GM21367 (cell line): Measurements from ENCODE around the gene CCKAR.

Experiments
- ATAC-seq: cut with Tn5 transposase; IDR thresholded peaks from one replicate; pipeline ENCODE4 v1.9.1; 2021; ENCODE audit not compliant: unreplicated experiment

Gene CCKAR

DNA sequence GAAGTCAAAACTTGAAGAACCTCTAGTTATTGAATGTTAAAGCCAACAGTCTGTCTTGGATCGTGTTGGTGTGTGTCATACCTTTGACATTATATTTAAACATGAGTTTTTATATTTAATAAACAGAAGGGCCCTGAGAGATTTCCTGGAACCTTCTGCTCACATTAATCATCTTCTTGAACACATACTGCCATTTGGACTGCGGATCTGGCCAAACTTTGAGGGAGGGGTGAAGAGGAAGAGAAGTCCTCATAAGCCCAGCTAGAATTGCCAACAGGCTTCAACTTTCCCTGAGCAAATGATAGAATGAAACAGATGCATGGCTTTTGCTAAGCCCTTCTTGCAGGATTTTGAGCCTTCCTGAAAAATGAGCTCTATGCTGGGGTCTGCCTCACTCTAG, 27.4 kb downstream of the CCKAR start:
- ATAC-seq: no peak

GRCh38 chr4:26459756-26460530, 30.3 kb downstream of the CCKAR start:
- no peak for ATAC-seq

GRCh38 chr4:26459054-26459755, 31.1 kb downstream of the CCKAR start:
- peak; percentile 60 for ATAC-seq

DNA sequence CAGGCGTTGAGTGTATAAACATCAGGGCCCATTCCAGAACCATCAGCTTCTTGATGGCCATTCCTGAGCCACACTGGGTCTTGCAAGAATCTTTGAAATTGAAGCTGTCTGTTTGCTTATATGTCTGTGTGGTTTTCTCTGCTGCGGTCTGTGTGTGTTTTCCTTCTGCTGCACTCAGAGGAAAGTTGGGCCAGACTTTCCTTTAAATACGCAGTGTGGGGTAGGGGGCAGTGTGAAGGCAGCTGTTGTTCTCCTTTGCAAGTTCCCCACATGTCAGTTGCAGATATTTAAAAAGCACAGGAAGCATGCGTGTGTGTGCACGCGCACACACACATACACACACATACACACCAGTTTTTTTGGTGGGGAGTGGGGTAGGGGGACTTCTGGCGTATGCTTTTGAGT, 32.1 kb downstream of the CCKAR start:
- no peak for ATAC-seq

DNA sequence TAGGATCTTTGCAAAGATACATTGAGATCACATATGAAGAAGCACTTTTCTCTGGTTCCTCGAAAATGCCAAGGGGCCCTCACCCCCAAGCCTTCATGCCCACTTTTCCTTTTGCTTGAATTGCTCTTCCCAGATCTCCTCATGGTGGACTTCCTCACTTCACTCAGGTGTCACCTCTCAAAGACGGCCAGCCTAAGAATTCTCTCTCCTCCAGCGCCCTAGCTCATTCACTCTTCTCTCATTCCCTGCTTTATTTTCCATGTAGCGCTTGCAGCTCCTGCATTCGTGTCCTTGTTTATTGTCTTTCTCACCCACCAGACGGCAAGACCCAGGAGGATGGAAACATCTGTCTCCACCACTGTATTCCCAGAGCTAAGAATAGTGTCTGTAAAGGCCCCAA, 32.9 kb downstream of the CCKAR start:
- no peak for ATAC-seq

- no peak for ATAC-seq
These were observed 34.7 kb downstream of the CCKAR start for GRCh38 chr4:26455571-26455970.

DNA sequence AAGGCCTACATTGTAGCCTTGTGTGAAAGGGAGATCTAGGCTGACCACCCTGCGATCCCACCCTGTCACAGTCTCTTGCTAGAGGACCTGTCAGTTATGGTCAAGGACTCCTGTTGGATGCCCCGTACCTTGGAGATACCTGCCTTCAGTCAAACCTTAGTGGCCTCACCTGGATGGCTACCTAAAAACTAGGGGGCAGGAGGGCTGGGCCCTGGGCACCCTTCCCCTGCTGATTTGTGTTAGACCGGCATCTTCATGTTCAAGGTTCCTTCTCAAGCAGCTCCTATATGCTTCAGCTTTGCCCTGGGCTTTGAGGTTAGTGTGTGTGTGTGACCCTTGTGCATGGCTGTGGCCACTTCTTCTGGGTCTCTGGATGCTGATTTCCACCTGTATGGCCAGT, 35.3 kb downstream of the CCKAR start:
- no peak for ATAC-seq

GRCh38 chr4:26452565-26453531, 37.4 kb downstream of the CCKAR start:
- no peak for ATAC-seq

GRCh38 chr4:26451597-26451996, 38.7 kb downstream of the CCKAR start:
- ATAC-seq: no peak

DNA sequence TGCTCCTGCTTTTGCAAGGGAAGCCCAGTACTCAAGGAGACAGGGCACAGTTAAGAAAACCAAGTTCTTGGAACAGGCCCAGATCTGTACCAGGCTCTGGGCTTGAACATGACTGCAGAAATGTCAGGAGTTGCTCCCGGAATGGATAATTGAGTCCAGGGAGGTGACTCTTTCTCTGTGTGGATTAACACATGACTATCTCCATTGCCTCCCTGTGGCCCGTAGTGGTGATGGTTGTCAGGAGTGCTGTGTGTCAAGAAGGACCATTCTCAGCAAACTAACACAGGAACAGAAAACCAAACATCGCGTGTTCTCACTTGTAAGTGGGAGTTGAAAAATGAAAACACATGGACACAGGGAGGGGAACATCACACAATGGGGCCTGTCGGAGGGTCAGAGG, 39.9 kb downstream of the CCKAR start:
- no peak for ATAC-seq

- ATAC-seq: no peak
These were observed 42.9 kb downstream of the CCKAR start for GRCh38 chr4:26447378-26447777.

- no peak for ATAC-seq
These were observed 48.5 kb downstream of the CCKAR start for GRCh38 chr4:26441771-26442170.

DNA sequence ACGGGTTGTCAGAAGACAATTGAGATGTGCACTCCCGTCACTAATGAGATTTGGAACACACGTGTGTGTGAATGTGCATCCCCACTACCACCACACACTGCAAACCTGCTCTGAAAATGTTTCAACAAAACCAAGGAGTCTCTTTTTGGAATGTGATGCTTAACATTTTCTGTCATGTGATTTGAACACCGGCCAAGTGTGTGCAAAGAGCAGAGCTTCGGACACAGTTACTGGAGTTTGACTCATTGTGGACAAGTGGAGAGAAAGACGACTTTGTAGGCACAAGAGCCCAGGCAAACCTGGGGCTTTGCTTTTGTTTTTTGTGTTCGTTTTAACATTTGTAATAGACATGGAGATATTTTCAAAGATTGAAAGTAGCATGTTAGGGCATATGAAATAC, 49.2 kb downstream of the CCKAR start:
- ATAC-seq: no peak

DNA sequence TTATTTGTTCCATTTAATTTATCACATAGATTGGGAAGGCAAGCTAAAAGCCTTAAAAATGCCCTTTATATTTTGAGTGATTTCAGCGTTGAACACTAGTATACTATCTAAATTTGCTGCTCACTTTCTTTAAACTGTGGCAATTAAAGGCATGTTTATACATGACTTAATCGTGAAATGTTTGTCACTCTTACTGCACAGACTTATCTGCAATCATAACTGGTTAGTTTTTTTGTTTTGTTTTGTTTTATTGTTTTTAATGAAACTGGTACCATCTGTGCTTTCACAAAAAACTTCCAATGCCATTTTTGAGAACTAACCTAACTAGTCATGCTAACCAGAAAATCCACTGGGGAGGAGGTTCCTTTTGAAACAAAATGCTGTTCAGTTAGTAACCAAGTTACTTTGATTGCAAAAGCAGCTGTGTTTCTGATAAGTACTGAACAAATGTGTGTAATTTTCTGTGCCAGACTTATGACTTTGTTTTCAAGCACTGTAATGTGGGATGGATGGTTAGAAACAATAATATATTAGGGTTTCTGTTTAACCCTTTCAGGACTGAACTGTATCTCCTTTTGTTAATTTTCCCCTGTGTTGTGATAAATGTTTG, 56.1 kb downstream of the CCKAR start:
- ATAC-seq: no peak

GRCh38 chr4:26433556-26433955, 56.7 kb downstream of the CCKAR start:
- ATAC-seq: no peak

GRCh38 chr4:26432419-26432818, 57.9 kb downstream of the CCKAR start:
- no peak for ATAC-seq

- no peak for ATAC-seq
These were observed 58.7 kb downstream of the CCKAR start for GRCh38 chr4:26431461-26432180.
